ENCODE measurements around the gene ERI3. TPM values are rescaled to one million over a fixed set of nuclear protein-coding genes. Genes with fewer than 3 reads are reported as not detected.

ERI3 gene
- total and polyA plus RNA-seq, 2 of the 13 experiments (the other 11 are each of a cell fraction or from before 2014, with no cell fraction given): 35.6 to 35.9 TPM

DNA sequence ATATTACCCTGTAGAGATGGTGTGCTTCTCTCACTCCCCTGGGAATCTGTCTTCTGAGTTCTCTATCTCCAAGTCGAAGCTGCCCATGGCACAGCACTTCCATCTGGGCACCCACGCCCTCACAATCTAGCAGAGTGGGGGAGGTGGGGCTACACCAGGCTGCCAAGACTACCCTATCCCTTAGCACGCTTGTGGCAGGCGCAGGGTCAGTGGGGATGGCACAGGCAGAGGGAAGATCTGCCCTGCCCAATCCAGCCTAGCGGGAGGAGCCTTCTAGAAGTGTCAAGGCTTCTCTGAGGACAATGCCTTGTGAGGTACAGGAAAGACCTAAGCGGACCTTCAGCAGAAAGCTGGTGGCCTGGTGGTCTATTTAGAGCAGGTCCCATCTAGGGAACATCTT, 92.6 kb downstream of the ERI3 start (continued):
- TF ChIP-seq, protein P1, sequence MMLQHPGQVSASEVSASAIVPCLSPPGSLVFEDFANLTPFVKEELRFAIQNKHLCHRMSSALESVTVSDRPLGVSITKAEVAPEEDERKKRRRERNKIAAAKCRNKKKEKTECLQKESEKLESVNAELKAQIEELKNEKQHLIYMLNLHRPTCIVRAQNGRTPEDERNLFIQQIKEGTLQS (CRISPR knock-in tag; IDR thresholded peaks at IDR 0.05): no peak
- TF ChIP-seq, protein P2, sequence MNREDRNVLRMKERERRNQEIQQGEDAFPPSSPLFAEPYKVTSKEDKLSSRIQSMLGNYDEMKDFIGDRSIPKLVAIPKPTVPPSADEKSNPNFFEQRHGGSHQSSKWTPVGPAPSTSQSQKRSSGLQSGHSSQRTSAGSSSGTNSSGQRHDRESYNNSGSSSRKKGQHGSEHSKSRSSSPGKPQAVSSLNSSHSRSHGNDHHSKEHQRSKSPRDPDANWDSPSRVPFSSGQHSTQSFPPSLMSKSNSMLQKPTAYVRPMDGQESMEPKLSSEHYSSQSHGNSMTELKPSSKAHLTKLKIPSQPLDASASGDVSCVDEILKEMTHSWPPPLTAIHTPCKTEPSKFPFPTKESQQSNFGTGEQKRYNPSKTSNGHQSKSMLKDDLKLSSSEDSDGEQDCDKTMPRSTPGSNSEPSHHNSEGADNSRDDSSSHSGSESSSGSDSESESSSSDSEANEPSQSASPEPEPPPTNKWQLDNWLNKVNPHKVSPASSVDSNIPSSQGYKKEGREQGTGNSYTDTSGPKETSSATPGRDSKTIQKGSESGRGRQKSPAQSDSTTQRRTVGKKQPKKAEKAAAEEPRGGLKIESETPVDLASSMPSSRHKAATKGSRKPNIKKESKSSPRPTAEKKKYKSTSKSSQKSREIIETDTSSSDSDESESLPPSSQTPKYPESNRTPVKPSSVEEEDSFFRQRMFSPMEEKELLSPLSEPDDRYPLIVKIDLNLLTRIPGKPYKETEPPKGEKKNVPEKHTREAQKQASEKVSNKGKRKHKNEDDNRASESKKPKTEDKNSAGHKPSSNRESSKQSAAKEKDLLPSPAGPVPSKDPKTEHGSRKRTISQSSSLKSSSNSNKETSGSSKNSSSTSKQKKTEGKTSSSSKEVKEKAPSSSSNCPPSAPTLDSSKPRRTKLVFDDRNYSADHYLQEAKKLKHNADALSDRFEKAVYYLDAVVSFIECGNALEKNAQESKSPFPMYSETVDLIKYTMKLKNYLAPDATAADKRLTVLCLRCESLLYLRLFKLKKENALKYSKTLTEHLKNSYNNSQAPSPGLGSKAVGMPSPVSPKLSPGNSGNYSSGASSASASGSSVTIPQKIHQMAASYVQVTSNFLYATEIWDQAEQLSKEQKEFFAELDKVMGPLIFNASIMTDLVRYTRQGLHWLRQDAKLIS (CRISPR knock-in tag; IDR thresholded peaks at IDR 0.05): no peak
- TF ChIP-seq ZNF766 (CRISPR knock-in tag; IDR thresholded peaks at IDR 0.05; ENCODE audit: borderline replicate concordance) (no peak), RXRA (CRISPR knock-in tag; IDR thresholded peaks at IDR 0.05) (no peak), SAP130 (CRISPR knock-in tag; IDR thresholded peaks at IDR 0.05; ENCODE audit: low read depth) (no peak), TBX2 (CRISPR knock-in tag; IDR thresholded peaks at IDR 0.05; ENCODE audit: borderline replicate concordance) (no peak)
- TF ChIP-seq, protein P3, sequence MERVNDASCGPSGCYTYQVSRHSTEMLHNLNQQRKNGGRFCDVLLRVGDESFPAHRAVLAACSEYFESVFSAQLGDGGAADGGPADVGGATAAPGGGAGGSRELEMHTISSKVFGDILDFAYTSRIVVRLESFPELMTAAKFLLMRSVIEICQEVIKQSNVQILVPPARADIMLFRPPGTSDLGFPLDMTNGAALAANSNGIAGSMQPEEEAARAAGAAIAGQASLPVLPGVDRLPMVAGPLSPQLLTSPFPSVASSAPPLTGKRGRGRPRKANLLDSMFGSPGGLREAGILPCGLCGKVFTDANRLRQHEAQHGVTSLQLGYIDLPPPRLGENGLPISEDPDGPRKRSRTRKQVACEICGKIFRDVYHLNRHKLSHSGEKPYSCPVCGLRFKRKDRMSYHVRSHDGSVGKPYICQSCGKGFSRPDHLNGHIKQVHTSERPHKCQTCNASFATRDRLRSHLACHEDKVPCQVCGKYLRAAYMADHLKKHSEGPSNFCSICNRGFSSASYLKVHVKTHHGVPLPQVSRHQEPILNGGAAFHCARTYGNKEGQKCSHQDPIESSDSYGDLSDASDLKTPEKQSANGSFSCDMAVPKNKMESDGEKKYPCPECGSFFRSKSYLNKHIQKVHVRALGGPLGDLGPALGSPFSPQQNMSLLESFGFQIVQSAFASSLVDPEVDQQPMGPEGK (CRISPR knock-in tag; IDR thresholded peaks at IDR 0.05): no peak

DNA sequence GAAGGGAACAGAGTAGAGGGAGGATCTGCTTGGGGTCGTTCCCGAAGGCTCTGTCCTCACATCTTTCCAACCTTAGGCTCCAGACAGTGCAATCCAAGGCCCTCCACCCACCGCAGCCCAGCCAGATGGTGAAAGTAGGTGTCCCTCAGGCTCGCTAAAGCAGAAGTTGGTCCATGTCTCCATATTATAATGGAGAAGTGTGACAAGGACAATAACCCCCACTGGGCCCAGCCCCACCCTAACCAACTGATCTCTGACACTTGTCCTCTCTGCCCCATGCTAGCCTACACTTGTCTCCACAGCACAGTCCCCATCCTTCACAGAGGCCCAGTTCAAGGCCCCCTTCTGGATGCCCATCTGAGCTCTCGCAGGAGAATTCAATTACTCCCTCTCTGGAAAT, 93.1 kb downstream of the ERI3 start:
- Histone ChIP-seq H3K4me1 (ENCODE audit: insufficient read depth, low read length) (0 out of 2 replicates have a peak, but pooled peaks cover 8% of the 10 kb centered on the region), H3K9me3 (ENCODE audit: low read length) (no peaks in the 10 kb centered on the region), H3K27me3 (ENCODE audit: control insufficient read depth in 1 of 2, insufficient read depth in 2 of 2, low read length in 2 of 2) (no peaks in the 10 kb centered on the region), H3K4me3 (replicated peaks in 1 of 3; ENCODE audit: insufficient read depth in 1 of 3, low read depth in 2 of 3, low read length in 3 of 3) (no peak overlapping the region), H3K4me2 (ENCODE audit: low read depth, low read length) (no peak overlapping the region), H3K9ac (ENCODE audit: insufficient read depth, low read depth, low read length) (no peak overlapping the region), H3K79me2 (ENCODE audit: insufficient read depth, low read length) (no peaks in the 10 kb centered on the region), H2AFZ (ENCODE audit: low read length) (no peak overlapping the region), H3K36me3 (replicated peaks in 1 of 2; ENCODE audit: control insufficient read depth in 1 of 2, insufficient read depth in 2 of 2, low read length in 2 of 2) (peaks cover 0 to 1% of the 10 kb centered on the region in 2 experiments; a peak in 1 of 5 replicates), H4K20me1 (ENCODE audit: insufficient read depth, low read length) (no peaks in the 10 kb centered on the region), H3K27ac (ENCODE audit: extremely low read length, insufficient read depth, low read length) (no peak overlapping the region)
- ATAC-seq (no peak), DNase-seq (ENCODE audit: low spot score) (no peak), FAIRE-seq (no peak)
- no peak for TF ChIP-seq NFE2L1 (CRISPR knock-in tag; IDR thresholded peaks at IDR 0.05; ENCODE audit: borderline replicate concordance)
- no peak for TF ChIP-seq JUND (CRISPR knock-in tag; IDR thresholded peaks at IDR 0.05)
- no peak for TF ChIP-seq ZNF530 (CRISPR knock-in tag; IDR thresholded peaks at IDR 0.05; ENCODE audit: low read depth)
- TF ChIP-seq, protein P4, sequence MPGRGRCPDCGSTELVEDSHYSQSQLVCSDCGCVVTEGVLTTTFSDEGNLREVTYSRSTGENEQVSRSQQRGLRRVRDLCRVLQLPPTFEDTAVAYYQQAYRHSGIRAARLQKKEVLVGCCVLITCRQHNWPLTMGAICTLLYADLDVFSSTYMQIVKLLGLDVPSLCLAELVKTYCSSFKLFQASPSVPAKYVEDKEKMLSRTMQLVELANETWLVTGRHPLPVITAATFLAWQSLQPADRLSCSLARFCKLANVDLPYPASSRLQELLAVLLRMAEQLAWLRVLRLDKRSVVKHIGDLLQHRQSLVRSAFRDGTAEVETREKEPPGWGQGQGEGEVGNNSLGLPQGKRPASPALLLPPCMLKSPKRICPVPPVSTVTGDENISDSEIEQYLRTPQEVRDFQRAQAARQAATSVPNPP (CRISPR knock-in tag; IDR thresholded peaks at IDR 0.05): no peak
- TF ChIP-seq, protein P5, sequence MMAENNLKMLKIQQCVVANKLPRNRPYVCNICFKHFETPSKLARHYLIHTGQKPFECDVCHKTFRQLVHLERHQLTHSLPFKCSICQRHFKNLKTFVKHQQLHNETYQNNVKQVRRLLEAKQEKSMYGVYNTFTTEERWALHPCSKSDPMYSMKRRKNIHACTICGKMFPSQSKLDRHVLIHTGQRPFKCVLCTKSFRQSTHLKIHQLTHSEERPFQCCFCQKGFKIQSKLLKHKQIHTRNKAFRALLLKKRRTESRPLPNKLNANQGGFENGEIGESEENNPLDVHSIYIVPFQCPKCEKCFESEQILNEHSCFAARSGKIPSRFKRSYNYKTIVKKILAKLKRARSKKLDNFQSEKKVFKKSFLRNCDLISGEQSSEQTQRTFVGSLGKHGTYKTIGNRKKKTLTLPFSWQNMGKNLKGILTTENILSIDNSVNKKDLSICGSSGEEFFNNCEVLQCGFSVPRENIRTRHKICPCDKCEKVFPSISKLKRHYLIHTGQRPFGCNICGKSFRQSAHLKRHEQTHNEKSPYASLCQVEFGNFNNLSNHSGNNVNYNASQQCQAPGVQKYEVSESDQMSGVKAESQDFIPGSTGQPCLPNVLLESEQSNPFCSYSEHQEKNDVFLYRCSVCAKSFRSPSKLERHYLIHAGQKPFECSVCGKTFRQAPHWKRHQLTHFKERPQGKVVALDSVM (CRISPR knock-in tag; IDR thresholded peaks at IDR 0.05): no peak
- TF ChIP-seq, protein P6, sequence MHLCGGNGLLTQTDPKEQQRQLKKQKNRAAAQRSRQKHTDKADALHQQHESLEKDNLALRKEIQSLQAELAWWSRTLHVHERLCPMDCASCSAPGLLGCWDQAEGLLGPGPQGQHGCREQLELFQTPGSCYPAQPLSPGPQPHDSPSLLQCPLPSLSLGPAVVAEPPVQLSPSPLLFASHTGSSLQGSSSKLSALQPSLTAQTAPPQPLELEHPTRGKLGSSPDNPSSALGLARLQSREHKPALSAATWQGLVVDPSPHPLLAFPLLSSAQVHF (CRISPR knock-in tag; IDR thresholded peaks at IDR 0.05): no peak
- TF ChIP-seq ZNF17 (CRISPR knock-in tag; IDR thresholded peaks at IDR 0.05): no peak
- ChIA-PET POLR2A (no interaction called here), CTCF (ENCODE audit: low intra/inter-chr PET ratio, low total read pairs) (no interaction called here)
- in situ Hi-C loops (cut with HindIII; ENCODE audit: extremely low pct_ligation_motif_present, low pct_unique_long_range_greater_than_20kb) (no loop called here), intact Hi-C loops (cut with micrococcal nuclease; ENCODE audit: unreplicated experiment) (no loop called here)
- WGBS (ENCODE audit: low lambda C conversion rate): 100% methylated on average over 4 of the region's 5 CpGs
- no TSS peak for BruUV-seq (replicated peaks)
